GM12801 (cell line): ENCODE data around the gene NCKAP5.

ENCODE experiments used
- CTCF ChIP-seq: IDR thresholded peaks from one replicate; pipeline ENCODE4 v1.5.1; 2011; ENCODE audit warnings: control low read depth; ENCODE audit not compliant: insufficient read length; ENCODE audit errors: extremely low read depth

Gene NCKAP5

GRCh38 chr2:133312038-133312729 is 256.1 kb downstream of the NCKAP5 start:
- no peak for TF ChIP-seq CTCF

GRCh38 chr2:133306236-133306635 is 262.0 kb downstream of the NCKAP5 start:
- no peak for TF ChIP-seq CTCF

- no peak for TF ChIP-seq CTCF
These were observed 263.9 kb downstream of the NCKAP5 start for GRCh38 chr2:133304344-133304743.

- no peak for TF ChIP-seq CTCF
These were observed 265.1 kb downstream of the NCKAP5 start for GRCh38 chr2:133303150-133303549.

GRCh38 chr2:133296401-133296800 is 271.9 kb downstream of the NCKAP5 start:
- no peak for TF ChIP-seq CTCF

GRCh38 chr2:133293544-133294353 is 274.5 kb downstream of the NCKAP5 start:
- TF ChIP-seq CTCF, result no peak

- TF ChIP-seq CTCF, result no peak
These were observed 276.0 kb downstream of the NCKAP5 start for GRCh38 chr2:133292259-133292658.
